ENCODE results near the gene SCAF1. TPM values are rescaled to one million over a fixed set of nuclear protein-coding genes. Genes with fewer than 3 reads are reported as not detected.
"Not testable (repeated sequence)": the region's sequence is repeated elsewhere in the genome, so short reads cannot be mapped to it uniquely, and the experiment has no call there.

Gene SCAF1
- total and polyA plus RNA-seq, 2 donors, result 3.2 to 17.2 TPM

- Histone ChIP-seq H3K9me3 (ENCODE audit: control insufficient read depth in 2 of 2, insufficient read depth in 1 of 2, low read length in 1 of 2) (no peaks in the 10 kb centered on the region), H3K4me1 (ENCODE audit: control insufficient read depth in 2 of 2, insufficient read depth in 2 of 2, low read length in 2 of 2) (no peaks in the 10 kb centered on the region), H3K27me3 (ENCODE audit: control insufficient read depth in 2 of 2, insufficient read depth in 1 of 2, low read length in 1 of 2) (no peaks in the 10 kb centered on the region), H3K4me3 (ENCODE audit: low read length in 2 of 2) (no peak overlapping the region), H3K27ac (ENCODE audit: low read depth in 1 of 2, low read length in 1 of 2) (no peak overlapping the region), H3K36me3 (ENCODE audit: control insufficient read depth in 2 of 2, insufficient read depth in 2 of 2, low read length in 1 of 2) (peaks cover 65 to 69% of the 10 kb centered on the region in 2 donors)
- DNase-seq (ENCODE audit: low read depth in 6 of 9, low spot score in 9 of 9), result no peak
- WGBS, result 99% methylated on average over 12 of the region's 12 CpGs
These were observed 32.4 kb upstream of the SCAF1 start for GRCh38 chr19:49609499-49610092.

DNA sequence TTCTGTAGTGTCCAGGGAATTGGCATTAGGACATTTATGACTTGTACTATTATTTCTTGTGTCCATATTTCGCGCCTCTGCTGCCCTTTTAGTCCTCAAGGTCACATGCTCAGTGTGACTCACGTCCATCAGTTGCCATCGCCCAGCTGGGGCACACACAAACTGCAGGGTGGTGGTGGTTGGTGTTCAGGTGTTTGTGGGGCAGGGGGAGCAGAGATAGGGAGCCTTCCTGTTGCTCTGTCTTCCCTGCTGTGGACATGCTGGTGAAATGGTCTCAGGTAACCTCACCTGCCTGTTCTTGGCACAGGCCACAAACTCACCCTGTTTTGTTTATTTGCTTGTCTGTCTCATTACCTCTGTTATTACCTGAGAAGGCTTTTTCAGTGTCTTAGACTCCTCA lies 28.6 kb upstream of the SCAF1 start:
- Histone ChIP-seq H3K4me1 (ENCODE audit: control insufficient read depth in 2 of 2, insufficient read depth in 2 of 2, low read length in 2 of 2) (no peaks in the 10 kb centered on the region), H3K27me3 (ENCODE audit: control insufficient read depth in 2 of 2, insufficient read depth in 1 of 2, low read length in 1 of 2) (no peaks in the 10 kb centered on the region), H3K27ac (ENCODE audit: low read depth in 1 of 2, low read length in 1 of 2) (no peak overlapping the region), H3K4me3 (ENCODE audit: low read length in 2 of 2) (no peak overlapping the region), H3K9me3 (ENCODE audit: control insufficient read depth in 2 of 2, insufficient read depth in 1 of 2, low read length in 1 of 2) (peaks cover 3 to 13% of the 10 kb centered on the region in 2 donors), H3K36me3 (ENCODE audit: control insufficient read depth in 2 of 2, insufficient read depth in 2 of 2, low read length in 1 of 2) (peaks cover 67 to 83% of the 10 kb centered on the region in 2 donors)
- 94% methylated on average over 4 of the region's 4 CpGs for WGBS
- no peak for DNase-seq (ENCODE audit: low read depth in 6 of 9, low spot score in 9 of 9)

DNA sequence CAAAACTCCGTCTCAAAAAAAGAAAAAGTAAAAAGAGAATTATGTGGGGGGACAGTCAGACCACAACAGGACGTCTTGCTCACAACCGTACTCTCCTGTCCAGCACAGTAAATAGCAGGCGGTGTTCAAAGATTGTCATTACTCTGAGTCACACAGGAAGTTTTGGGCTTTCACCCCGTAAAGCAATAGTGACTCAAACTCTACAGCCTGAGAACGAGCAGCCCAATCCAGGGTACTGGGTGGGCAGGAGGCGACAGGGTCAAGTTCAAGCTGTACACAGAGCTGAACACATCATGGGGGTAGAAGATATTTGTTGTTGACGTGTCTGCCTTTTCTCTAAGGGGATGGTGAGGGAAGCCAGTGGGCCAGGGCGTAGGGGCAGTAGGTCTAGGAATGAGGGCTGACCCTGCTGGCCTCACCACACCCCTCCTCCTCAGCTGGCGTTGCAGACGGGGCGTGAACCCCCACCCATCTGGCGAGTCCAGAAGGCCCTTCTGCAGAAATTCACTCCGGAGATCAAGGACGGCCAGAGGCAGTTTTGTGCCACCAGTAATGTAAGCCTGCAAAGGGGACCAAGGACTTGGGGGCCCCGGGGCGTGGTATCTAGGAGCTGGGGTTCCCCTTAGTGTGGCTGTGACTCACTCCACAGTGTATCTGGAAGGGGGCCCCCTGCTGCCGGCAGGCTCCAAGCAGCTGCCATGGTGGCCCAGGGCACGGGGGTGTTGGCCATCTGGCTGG lies 27.7 kb upstream of the SCAF1 start:
- 96% methylated on average over 19 of the region's 19 CpGs for WGBS
- Histone ChIP-seq H3K27ac (ENCODE audit: low read depth in 1 of 2, low read length in 1 of 2) (no peak overlapping the region), H3K4me1 (ENCODE audit: control insufficient read depth in 2 of 2, insufficient read depth in 2 of 2, low read length in 2 of 2) (no peaks in the 10 kb centered on the region), H3K4me3 (ENCODE audit: low read length in 2 of 2) (no peak overlapping the region), H3K9me3 (ENCODE audit: control insufficient read depth in 2 of 2, insufficient read depth in 1 of 2, low read length in 1 of 2) (peaks cover 3 to 13% of the 10 kb centered on the region in 2 donors), H3K27me3 (ENCODE audit: control insufficient read depth in 2 of 2, insufficient read depth in 1 of 2, low read length in 1 of 2) (no peaks in the 10 kb centered on the region), H3K36me3 (ENCODE audit: control insufficient read depth in 2 of 2, insufficient read depth in 2 of 2, low read length in 1 of 2) (peaks cover 65 to 81% of the 10 kb centered on the region in 2 donors)
- DNase-seq (ENCODE audit: low read depth in 6 of 9, low spot score in 9 of 9), result no peak

DNA sequence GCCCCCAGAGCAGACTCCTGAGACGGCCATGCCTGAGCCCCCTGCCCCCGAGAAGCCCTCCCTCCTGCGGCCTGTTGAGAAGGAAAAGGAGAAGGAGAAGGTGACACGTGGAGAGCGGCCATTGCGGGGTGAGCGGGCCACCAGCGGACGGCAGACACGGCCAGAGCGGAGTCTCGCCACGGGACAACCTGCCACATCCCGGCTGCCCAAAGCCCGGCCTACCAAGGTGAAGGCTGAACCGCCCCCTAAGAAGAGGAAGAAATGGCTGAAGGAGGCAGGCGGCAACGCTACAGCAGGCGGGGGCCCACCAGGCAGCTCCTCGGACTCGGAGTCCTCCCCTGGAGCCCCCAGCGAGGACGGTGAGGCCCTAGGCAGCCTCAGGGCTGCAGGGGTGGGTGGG lies 26.1 kb upstream of the SCAF1 start:
- no peak overlapping the region for H3K4me3 ChIP-seq (ENCODE audit: low read length in 2 of 2)
- peaks cover 3 to 13% of the 10 kb centered on the region in 2 donors for H3K9me3 ChIP-seq (ENCODE audit: control insufficient read depth in 2 of 2, insufficient read depth in 1 of 2, low read length in 1 of 2)
- H3K27me3 ChIP-seq (ENCODE audit: control insufficient read depth in 2 of 2, insufficient read depth in 1 of 2, low read length in 1 of 2), result no peaks in the 10 kb centered on the region
- H3K27ac ChIP-seq (ENCODE audit: low read depth in 1 of 2, low read length in 1 of 2), result no peak overlapping the region
- 98% methylated on average over 23 of the region's 23 CpGs for WGBS
- H3K4me1 ChIP-seq (ENCODE audit: control insufficient read depth in 2 of 2, insufficient read depth in 2 of 2, low read length in 2 of 2), result no peaks in the 10 kb centered on the region
- no peak for DNase-seq (ENCODE audit: low read depth in 6 of 9, low spot score in 9 of 9)
- peaks cover 65 to 79% of the 10 kb centered on the region in 2 donors for H3K36me3 ChIP-seq (ENCODE audit: control insufficient read depth in 2 of 2, insufficient read depth in 2 of 2, low read length in 1 of 2)

DNA sequence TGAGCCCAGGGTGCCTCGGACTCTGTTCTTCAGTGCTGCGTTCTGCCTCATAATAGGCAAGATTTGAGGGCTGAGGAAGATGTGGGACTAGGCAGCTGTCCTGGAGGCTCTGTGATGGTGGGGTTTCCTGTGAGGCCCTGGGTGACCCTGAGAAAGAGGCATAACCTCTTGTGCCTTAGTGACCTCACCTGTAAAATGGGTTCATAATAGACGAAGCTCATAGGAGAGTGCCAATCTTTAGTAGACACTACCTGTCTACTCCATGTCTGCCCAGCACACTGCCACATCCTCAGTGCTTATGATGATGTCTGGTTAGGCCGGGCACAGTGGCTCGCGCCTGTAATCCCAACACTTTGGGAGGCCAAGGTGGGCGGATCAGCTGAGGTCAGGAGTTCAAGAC lies 25.5 kb upstream of the SCAF1 start:
- WGBS, result 99% methylated on average over 7 of the region's 7 CpGs
- Histone ChIP-seq H3K36me3 (ENCODE audit: control insufficient read depth in 2 of 2, insufficient read depth in 2 of 2, low read length in 1 of 2) (peaks cover 63 to 86% of the 10 kb centered on the region in 2 donors), H3K4me3 (ENCODE audit: low read length in 2 of 2) (no peak overlapping the region), H3K27ac (ENCODE audit: low read depth in 1 of 2, low read length in 1 of 2) (no peak overlapping the region), H3K27me3 (ENCODE audit: control insufficient read depth in 2 of 2, insufficient read depth in 1 of 2, low read length in 1 of 2) (no peaks in the 10 kb centered on the region), H3K4me1 (ENCODE audit: control insufficient read depth in 2 of 2, insufficient read depth in 2 of 2, low read length in 2 of 2) (no peaks in the 10 kb centered on the region), H3K9me3 (ENCODE audit: control insufficient read depth in 2 of 2, insufficient read depth in 1 of 2, low read length in 1 of 2) (peaks cover 3 to 13% of the 10 kb centered on the region in 2 donors)
- DNase-seq (ENCODE audit: low read depth in 6 of 9, low spot score in 9 of 9), result no peak

- H3K4me3 ChIP-seq (ENCODE audit: low read length in 2 of 2), result no peak overlapping the region
- DNase-seq (ENCODE audit: low read depth in 6 of 9, low spot score in 9 of 9), result no peak
- peaks cover 3 to 13% of the 10 kb centered on the region in 2 donors for H3K9me3 ChIP-seq (ENCODE audit: control insufficient read depth in 2 of 2, insufficient read depth in 1 of 2, low read length in 1 of 2)
- no peak overlapping the region for H3K27ac ChIP-seq (ENCODE audit: low read depth in 1 of 2, low read length in 1 of 2)
- H3K4me1 ChIP-seq (ENCODE audit: control insufficient read depth in 2 of 2, insufficient read depth in 2 of 2, low read length in 2 of 2), result no peaks in the 10 kb centered on the region
- H3K36me3 ChIP-seq (ENCODE audit: control insufficient read depth in 2 of 2, insufficient read depth in 2 of 2, low read length in 1 of 2), result peaks cover 67 to 90% of the 10 kb centered on the region in 2 donors
- no peaks in the 10 kb centered on the region for H3K27me3 ChIP-seq (ENCODE audit: control insufficient read depth in 2 of 2, insufficient read depth in 1 of 2, low read length in 1 of 2)
- WGBS, result 96% methylated on average over 7 of the region's 7 CpGs
These were observed 25.1 kb upstream of the SCAF1 start for GRCh38 chr19:49616945-49617344.

- Histone ChIP-seq H3K9me3 (ENCODE audit: control insufficient read depth in 2 of 2, insufficient read depth in 1 of 2, low read length in 1 of 2) (peaks cover 3 to 13% of the 10 kb centered on the region in 2 donors), H3K36me3 (ENCODE audit: control insufficient read depth in 2 of 2, insufficient read depth in 2 of 2, low read length in 1 of 2) (peaks cover 66 to 88% of the 10 kb centered on the region in 2 donors)
- not testable (repeated sequence) for H3K27ac ChIP-seq (ENCODE audit: low read depth in 1 of 2, low read length in 1 of 2); H3K27me3 ChIP-seq (ENCODE audit: control insufficient read depth in 2 of 2, insufficient read depth in 1 of 2, low read length in 1 of 2); DNase-seq (ENCODE audit: low read depth in 6 of 9, low spot score in 9 of 9); H3K4me3 ChIP-seq (ENCODE audit: low read length in 2 of 2); H3K4me1 ChIP-seq (ENCODE audit: control insufficient read depth in 2 of 2, insufficient read depth in 2 of 2, low read length in 2 of 2)
- WGBS, result 96% methylated on average over 13 of the region's 13 CpGs
These were observed 24.1 kb upstream of the SCAF1 start for GRCh38 chr19:49617860-49618259.

DNA sequence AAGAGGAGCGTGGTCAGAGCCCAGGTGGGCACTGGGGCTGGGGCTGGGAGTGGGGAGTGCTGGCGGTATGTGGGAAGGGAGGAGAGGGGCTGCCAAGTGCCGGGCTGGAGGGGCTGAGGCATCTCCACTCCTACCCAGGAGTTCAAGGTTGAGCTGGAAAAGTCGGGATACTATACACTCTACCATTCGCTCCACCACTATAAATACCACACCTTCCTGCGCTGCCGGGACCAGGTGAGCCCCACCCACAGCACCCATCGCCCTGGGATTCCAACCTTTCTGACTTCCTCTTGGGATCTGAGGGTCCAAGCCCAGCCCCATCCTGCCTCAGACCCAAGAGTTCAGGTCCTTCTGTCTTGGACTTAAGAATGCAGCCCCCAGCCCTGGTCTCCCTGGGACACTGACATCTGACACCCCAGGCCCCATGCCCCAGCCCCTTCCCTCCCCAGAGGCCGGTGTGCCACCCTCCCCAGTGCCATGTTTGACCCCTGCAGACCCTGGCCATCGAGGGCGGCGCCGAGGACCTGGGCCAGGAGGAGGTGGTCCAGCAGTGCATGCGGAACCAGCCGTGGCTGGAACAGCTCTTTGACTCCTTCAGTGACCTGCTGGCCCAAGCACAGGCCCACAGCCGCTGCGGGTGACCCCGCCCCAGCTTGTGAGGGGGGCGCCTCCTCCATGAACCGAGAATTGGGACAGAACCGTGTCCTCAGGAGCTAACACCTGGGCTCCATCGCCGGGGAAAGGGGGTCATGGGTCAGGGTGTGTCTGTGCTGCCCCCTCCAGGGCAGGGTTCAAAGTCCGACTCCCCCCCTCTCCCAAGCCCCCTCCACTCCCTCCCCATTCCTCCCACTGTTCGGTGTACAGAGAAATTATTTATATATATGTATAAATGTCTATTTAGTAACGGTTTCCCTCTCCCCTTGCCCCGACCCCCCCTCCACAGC lies 16.8 kb upstream of the SCAF1 start:
- Histone ChIP-seq H3K4me3 (ENCODE audit: low read length in 2 of 2) (no peak overlapping the region), H3K27me3 (ENCODE audit: control insufficient read depth in 2 of 2, insufficient read depth in 1 of 2, low read length in 1 of 2) (no peaks in the 10 kb centered on the region), H3K9me3 (ENCODE audit: control insufficient read depth in 2 of 2, insufficient read depth in 1 of 2, low read length in 1 of 2) (no peaks in the 10 kb centered on the region), H3K27ac (ENCODE audit: low read depth in 1 of 2, low read length in 1 of 2) (no peak overlapping the region), H3K36me3 (ENCODE audit: control insufficient read depth in 2 of 2, insufficient read depth in 2 of 2, low read length in 1 of 2) (peaks cover 53 to 62% of the 10 kb centered on the region in 2 donors), H3K4me1 (ENCODE audit: control insufficient read depth in 2 of 2, insufficient read depth in 2 of 2, low read length in 2 of 2) (no peaks in the 10 kb centered on the region)
- 96% methylated on average over 27 of the region's 27 CpGs for WGBS
- DNase-seq (ENCODE audit: low read depth in 6 of 9, low spot score in 9 of 9), result no peak

DNA sequence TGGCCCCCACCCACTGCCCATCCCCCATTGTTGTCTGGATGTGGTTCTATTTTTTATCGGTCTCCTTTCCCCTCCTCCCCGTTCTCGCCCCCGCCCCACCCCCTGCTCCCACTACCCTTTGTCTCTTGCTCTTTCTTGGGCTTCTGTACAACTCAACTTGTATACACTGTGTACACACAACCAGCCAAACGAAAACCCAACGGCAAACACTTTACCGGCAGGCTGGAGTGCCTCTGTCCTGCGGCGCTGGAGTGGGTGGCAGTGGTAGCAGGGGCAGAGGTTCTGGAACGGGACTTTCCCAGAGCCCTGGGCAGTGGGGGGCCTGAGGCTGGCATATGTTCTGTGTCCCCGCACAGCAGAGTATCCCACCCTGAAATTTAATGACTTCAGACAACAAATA lies 15.8 kb upstream of the SCAF1 start:
- DNase-seq (ENCODE audit: low read depth in 6 of 9, low spot score in 9 of 9), result no peak
- Histone ChIP-seq H3K4me3 (ENCODE audit: low read length in 2 of 2) (no peak overlapping the region), H3K36me3 (ENCODE audit: control insufficient read depth in 2 of 2, insufficient read depth in 2 of 2, low read length in 1 of 2) (peaks cover 48 to 52% of the 10 kb centered on the region in 2 donors), H3K27me3 (ENCODE audit: control insufficient read depth in 2 of 2, insufficient read depth in 1 of 2, low read length in 1 of 2) (no peaks in the 10 kb centered on the region), H3K4me1 (ENCODE audit: control insufficient read depth in 2 of 2, insufficient read depth in 2 of 2, low read length in 2 of 2) (no peaks in the 10 kb centered on the region), H3K27ac (ENCODE audit: low read depth in 1 of 2, low read length in 1 of 2) (no peak overlapping the region), H3K9me3 (ENCODE audit: control insufficient read depth in 2 of 2, insufficient read depth in 1 of 2, low read length in 1 of 2) (no peaks in the 10 kb centered on the region)
- 97% methylated on average over 11 of the region's 11 CpGs for WGBS

Measured in thymus (tissue), 11 donors.